Measurements from ENCODE around the gene ABR. TPM values are rescaled to one million over a fixed set of nuclear protein-coding genes. Genes with fewer than 3 reads are reported as not detected.
A peak's percentile ranks its signal among the peaks of the same experiment; 100 is the strongest.

The ABR gene
- total RNA-seq, 1 experiment from 2014 or later, result 78.3 TPM

- no peaks in the 10 kb centered on the region for H3K9me3 Mint-ChIP-seq (ENCODE audit: unreplicated experiment)
- intact Hi-C loops (cut with micrococcal nuclease; ENCODE audit: unreplicated experiment), result no loop called here
- POLR2A ChIA-PET, result interaction anchor here (1.2 kb wide), 2 partner anchors 11 to 14 kb away, joined by 5 to 6 read pairs; no protein-coding TSS in a partner anchor
- H3K36me3 Mint-ChIP-seq (ENCODE audit: insufficient read depth, unreplicated experiment), result peaks cover 58% of the 10 kb centered on the region
- H3K27me3 Mint-ChIP-seq (ENCODE audit: insufficient read depth, unreplicated experiment), result no peaks in the 10 kb centered on the region
- Histone ChIP-seq H3K4me1 (peaks cover 65% of the 10 kb centered on the region), H3K9me3 (no peaks in the 10 kb centered on the region), H3K4me3 (ENCODE audit: low read depth, low read length) (no peak overlapping the region), H3K27me3 (replicated peaks; ENCODE audit: control insufficient read depth, insufficient read depth, low read length) (no peaks in the 10 kb centered on the region), H3K36me3 (ENCODE audit: control insufficient read depth, insufficient read depth, low read length) (no peaks in the 10 kb centered on the region)
- TF ChIP-seq CTCF (IDR thresholded peaks at IDR 0.05; ENCODE audit: insufficient read depth in 1 of 2, low read depth in 1 of 2, low read length in 1 of 2, severe bottlenecking in 1 of 2, unreplicated experiment in 1 of 2), result no peak
- peak overlapping the region; percentile 91 for H3K27ac Mint-ChIP-seq (ENCODE audit: unreplicated experiment)
- no TSS peak for BruUV-seq (replicated peaks)
- H3K4me3 Mint-ChIP-seq (ENCODE audit: unreplicated experiment), result peak overlapping the region; percentile 33
- DNase-seq, result no peak
- CTCF ChIA-PET, result no interaction called here
- peaks cover 49% of the 10 kb centered on the region for H3K4me1 Mint-ChIP-seq (ENCODE audit: low read depth, unreplicated experiment)
Observed at GRCh38 chr17:965311-965989, 214.3 kb downstream of the ABR start.

- no peaks in the 10 kb centered on the region for H3K9me3 Mint-ChIP-seq (ENCODE audit: unreplicated experiment)
- no peak for TF ChIP-seq CTCF (IDR thresholded peaks at IDR 0.05; ENCODE audit: insufficient read depth in 1 of 2, low read depth in 1 of 2, low read length in 1 of 2, severe bottlenecking in 1 of 2, unreplicated experiment in 1 of 2)
- no peaks in the 10 kb centered on the region for H3K27me3 ChIP-seq (replicated peaks; ENCODE audit: control insufficient read depth, insufficient read depth, low read length)
- peaks cover 43% of the 10 kb centered on the region for H3K4me1 Mint-ChIP-seq (ENCODE audit: low read depth, unreplicated experiment)
- POLR2A ChIA-PET, result interaction anchor here (1.2 kb wide), 2 partner anchors 10 to 14 kb away, joined by 5 to 6 read pairs; no protein-coding TSS in a partner anchor
- H3K27ac Mint-ChIP-seq (ENCODE audit: unreplicated experiment), result peak overlapping the region; percentile 91
- H3K36me3 ChIP-seq (ENCODE audit: control insufficient read depth, insufficient read depth, low read length), result no peaks in the 10 kb centered on the region
- peak overlapping the region; percentile 33 for H3K4me3 Mint-ChIP-seq (ENCODE audit: unreplicated experiment)
- no peak for DNase-seq
- H3K4me3 ChIP-seq (ENCODE audit: low read depth, low read length), result no peak overlapping the region
- no TSS peak for BruUV-seq (replicated peaks)
- no peaks in the 10 kb centered on the region for H3K9me3 ChIP-seq
- H3K27me3 Mint-ChIP-seq (ENCODE audit: insufficient read depth, unreplicated experiment), result no peaks in the 10 kb centered on the region
- peaks cover 55% of the 10 kb centered on the region for H3K36me3 Mint-ChIP-seq (ENCODE audit: insufficient read depth, unreplicated experiment)
- peaks cover 60% of the 10 kb centered on the region for H3K4me1 ChIP-seq
- intact Hi-C loops (cut with micrococcal nuclease; ENCODE audit: unreplicated experiment), result no loop called here
- CTCF ChIA-PET, result no interaction called here
Observed at GRCh38 chr17:964876-965275, 214.9 kb downstream of the ABR start.

GRCh38 chr17:962670-963069 is 217.1 kb downstream of the ABR start:
- H3K9me3 Mint-ChIP-seq (ENCODE audit: unreplicated experiment), result no peaks in the 10 kb centered on the region
- no peak for DNase-seq
- H3K4me1 Mint-ChIP-seq (ENCODE audit: low read depth, unreplicated experiment), result peaks cover 34% of the 10 kb centered on the region
- ChIA-PET POLR2A (no interaction called here), CTCF (interaction anchor here (0.6 kb wide), 1 partner anchor 11 kb away, joined by 5 read pairs; no protein-coding TSS in a partner anchor)
- no TSS peak for BruUV-seq (replicated peaks)
- H3K27ac Mint-ChIP-seq (ENCODE audit: unreplicated experiment), result peak overlapping the region; percentile 80
- Histone ChIP-seq H3K9me3 (no peaks in the 10 kb centered on the region), H3K4me3 (ENCODE audit: low read depth, low read length) (no peak overlapping the region), H3K4me1 (peaks cover 50% of the 10 kb centered on the region), H3K36me3 (ENCODE audit: control insufficient read depth, insufficient read depth, low read length) (no peaks in the 10 kb centered on the region), H3K27me3 (replicated peaks; ENCODE audit: control insufficient read depth, insufficient read depth, low read length) (no peaks in the 10 kb centered on the region)
- no peak overlapping the region for H3K4me3 Mint-ChIP-seq (ENCODE audit: unreplicated experiment)
- no peak for TF ChIP-seq CTCF (IDR thresholded peaks at IDR 0.05; ENCODE audit: insufficient read depth in 1 of 2, low read depth in 1 of 2, low read length in 1 of 2, severe bottlenecking in 1 of 2, unreplicated experiment in 1 of 2)
- peaks cover 53% of the 10 kb centered on the region for H3K36me3 Mint-ChIP-seq (ENCODE audit: insufficient read depth, unreplicated experiment)
- H3K27me3 Mint-ChIP-seq (ENCODE audit: insufficient read depth, unreplicated experiment), result no peaks in the 10 kb centered on the region
- intact Hi-C loops (cut with micrococcal nuclease; ENCODE audit: unreplicated experiment), result no loop called here

Data from Caco-2 (cell line).